ENCODE measurements around the gene C3orf18.

- TF ChIP-seq GATA2 (IDR thresholded peaks at IDR 0.05; ENCODE audit: low read depth, low read length) (no peak), GATA3 (IDR thresholded peaks at IDR 0.05; ENCODE audit: low read depth, low read length) (no peak)
These were observed 7.8 kb upstream of the C3orf18 start for GRCh38 chr3:50575372-50575771.
